MM.1S (cell line): ENCODE measurements around the gene PCDH1.

Source experiments
- DNase-seq: peaks from one replicate; pipeline ENCODE4 v3.0.0-alpha.2; 2015
- H2AFZ ChIP-seq: fragments of 300-600 bp; sonication (generic); 2 replicates; pipeline ENCODE4 v1.6.0; 2016; ENCODE audit warnings: antibody characterized with exemption, low read length
- H3F3A ChIP-seq: fragments of 300-600 bp; sonication (generic); 2 replicates; pipeline ENCODE4 v1.6.1; 2016; ENCODE audit warnings: mild to moderate bottlenecking, antibody characterized with exemption, low read length, moderate library complexity, mixed read lengths; ENCODE audit not compliant: insufficient read depth
- H3K27ac ChIP-seq: fragments of 300-600 bp; sonication (generic); 2 replicates; pipeline ENCODE4 v1.5.1; 2016; ENCODE audit warnings: mild to moderate bottlenecking, low read length
- H3K27me3 ChIP-seq: fragments of 300-600 bp; sonication (generic); replicated peaks from 2 replicates; pipeline ENCODE4 v1.6.0; 2016; ENCODE audit warnings: low read length; ENCODE audit not compliant: insufficient read depth
- H3K36me3 ChIP-seq: fragments of 300-600 bp; sonication (generic); replicated peaks from 2 replicates; pipeline ENCODE4 v1.6.1; 2016; ENCODE audit warnings: mild to moderate bottlenecking, low read length, mixed read lengths; ENCODE audit not compliant: insufficient read depth
- H3K4me1 ChIP-seq: fragments of 300-600 bp; sonication (generic); 2 replicates; pipeline ENCODE4 v1.6.1; 2016; ENCODE audit warnings: low read length, mixed read lengths
- H3K4me2 ChIP-seq: fragments of 300-600 bp; sonication (generic); 2 replicates; pipeline ENCODE4 v1.6.0; 2016; ENCODE audit warnings: low read depth, low read length
- H3K4me3 ChIP-seq: fragments of 300-600 bp; sonication (generic); 2 replicates; pipeline ENCODE4 v1.5.1; 2016; ENCODE audit warnings: low read length, mixed read lengths
- H3K79me2 ChIP-seq: fragments of 300-600 bp; sonication (generic); 2 replicates; pipeline ENCODE4 v1.6.1; 2016; ENCODE audit warnings: mixed run types, low read length, mixed read lengths
- H3K9ac ChIP-seq: fragments of 300-600 bp; sonication (generic); 2 replicates; pipeline ENCODE4 v1.6.1; 2016; ENCODE audit warnings: low read length, mixed read lengths
- H3K9me2 ChIP-seq: fragments of 300-600 bp; sonication (generic); replicated peaks from 2 replicates; pipeline ENCODE4 v1.6.1; 2016; ENCODE audit warnings: mild to moderate bottlenecking, low read length, mixed read lengths; ENCODE audit not compliant: insufficient read depth
- H3K9me3 ChIP-seq: fragments of 300-600 bp; sonication (generic); replicated peaks from 2 replicates; pipeline ENCODE4 v1.6.1; 2016; ENCODE audit warnings: mild to moderate bottlenecking, low read length, mixed read lengths; ENCODE audit not compliant: insufficient read depth
- H4K20me1 ChIP-seq: fragments of 300-600 bp; sonication (generic); 2 replicates; pipeline ENCODE4 v1.6.1; 2016; ENCODE audit warnings: mild to moderate bottlenecking, low read length, moderate library complexity, mixed read lengths; ENCODE audit not compliant: insufficient read depth
- EZH2 ChIP-seq: fragments of 300-600 bp; sonication (generic); optimal IDR thresholded peaks from 2 replicates; pipeline ENCODE3; 2017; ENCODE audit warnings: low read depth, mild to moderate bottlenecking, antibody characterized with exemption, low read length, mixed read lengths
- EZH2phosphoT487 ChIP-seq: fragments of 300-600 bp; sonication (generic); IDR thresholded peaks from 2 replicates; pipeline ENCODE4 v1.6.1; 2018; ENCODE audit warnings: antibody characterized with exemption, low read length
- TF ChIP-seq, protein P1 (sequence below): fragments of 300-600 bp; sonication (generic); IDR thresholded peaks from 2 replicates; pipeline ENCODE4 v1.5.1; 2016; ENCODE audit warnings: antibody characterized with exemption, low read length, mixed read lengths

PCDH1 gene

DNA sequence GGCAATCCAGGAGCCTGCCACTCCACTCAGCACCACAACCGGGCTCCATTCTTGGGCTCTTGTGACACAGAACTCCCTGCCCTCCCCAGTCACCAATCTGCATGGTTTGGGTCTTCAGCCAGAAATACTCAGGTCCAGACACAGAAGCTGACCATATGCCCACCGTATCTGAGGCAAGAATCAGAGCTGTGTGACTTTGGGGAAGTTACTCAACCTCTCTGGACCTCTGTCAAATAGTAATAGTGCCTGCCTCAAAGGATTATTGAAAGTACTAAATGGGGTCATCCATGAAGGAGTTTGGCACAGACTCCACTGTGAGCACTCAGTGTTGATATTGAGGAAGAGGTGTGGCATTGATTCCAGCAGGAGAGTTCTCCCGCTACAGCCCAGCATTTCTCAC, 67.5 kb downstream of the PCDH1 start:
- Histone ChIP-seq H3K79me2 (no peaks in the 10 kb centered on the region), H3F3A (no peaks in the 10 kb centered on the region), H3K27me3 (no peaks in the 10 kb centered on the region), H3K9me3 (no peaks in the 10 kb centered on the region), H3K9ac (no peak overlapping the region), H3K27ac (no peak overlapping the region), H3K36me3 (no peaks in the 10 kb centered on the region), H3K4me2 (no peak overlapping the region), H3K4me1 (no peaks in the 10 kb centered on the region), H2AFZ (no peak overlapping the region), H3K4me3 (no peak overlapping the region), H3K9me2 (no peaks in the 10 kb centered on the region), H4K20me1 (no peaks in the 10 kb centered on the region)
- no peak for DNase-seq
- TF ChIP-seq EZH2: no peak

DNA sequence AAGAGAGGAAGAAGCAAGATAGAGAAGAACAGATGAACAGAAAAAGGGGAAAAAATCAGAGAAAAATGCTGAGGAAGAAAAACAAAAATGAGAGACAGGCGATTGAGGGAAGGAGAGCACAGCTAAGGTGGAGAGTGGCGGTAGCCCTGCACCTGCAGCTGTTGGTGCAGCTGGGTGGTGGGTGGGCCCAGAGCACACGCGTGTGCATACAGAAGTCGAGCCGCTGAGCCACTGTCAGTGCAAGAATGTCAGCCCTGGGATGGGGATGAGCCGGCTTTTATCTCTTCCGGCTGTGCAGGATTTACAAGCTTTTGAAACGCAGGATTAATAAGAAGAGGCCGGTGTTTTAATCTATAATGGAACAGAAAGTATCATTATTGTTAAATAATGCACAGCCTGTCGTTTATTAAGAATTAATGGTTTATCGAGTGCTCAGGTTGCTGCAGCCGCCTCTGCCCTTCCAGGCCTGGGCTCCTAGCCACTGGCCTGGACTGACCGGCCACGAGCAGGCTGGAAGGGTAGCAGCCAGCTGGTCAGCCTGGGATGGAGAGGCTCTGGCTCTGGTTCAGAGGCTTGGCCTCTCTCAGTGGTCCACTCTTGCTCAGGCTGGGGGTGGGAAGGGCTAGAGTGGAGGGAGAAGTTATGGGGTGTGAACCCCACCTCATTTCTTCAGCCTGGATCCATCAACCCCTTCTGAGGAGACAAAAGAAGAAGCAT, 68.7 kb downstream of the PCDH1 start:
- no peak for DNase-seq
- H3K9me2 ChIP-seq: no peaks in the 10 kb centered on the region
- no peaks in the 10 kb centered on the region for H3K36me3 ChIP-seq
- TF ChIP-seq, protein P1, sequence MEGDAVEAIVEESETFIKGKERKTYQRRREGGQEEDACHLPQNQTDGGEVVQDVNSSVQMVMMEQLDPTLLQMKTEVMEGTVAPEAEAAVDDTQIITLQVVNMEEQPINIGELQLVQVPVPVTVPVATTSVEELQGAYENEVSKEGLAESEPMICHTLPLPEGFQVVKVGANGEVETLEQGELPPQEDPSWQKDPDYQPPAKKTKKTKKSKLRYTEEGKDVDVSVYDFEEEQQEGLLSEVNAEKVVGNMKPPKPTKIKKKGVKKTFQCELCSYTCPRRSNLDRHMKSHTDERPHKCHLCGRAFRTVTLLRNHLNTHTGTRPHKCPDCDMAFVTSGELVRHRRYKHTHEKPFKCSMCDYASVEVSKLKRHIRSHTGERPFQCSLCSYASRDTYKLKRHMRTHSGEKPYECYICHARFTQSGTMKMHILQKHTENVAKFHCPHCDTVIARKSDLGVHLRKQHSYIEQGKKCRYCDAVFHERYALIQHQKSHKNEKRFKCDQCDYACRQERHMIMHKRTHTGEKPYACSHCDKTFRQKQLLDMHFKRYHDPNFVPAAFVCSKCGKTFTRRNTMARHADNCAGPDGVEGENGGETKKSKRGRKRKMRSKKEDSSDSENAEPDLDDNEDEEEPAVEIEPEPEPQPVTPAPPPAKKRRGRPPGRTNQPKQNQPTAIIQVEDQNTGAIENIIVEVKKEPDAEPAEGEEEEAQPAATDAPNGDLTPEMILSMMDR: no peak
- no peak for TF ChIP-seq EZH2
- no peak for TF ChIP-seq EZH2phosphoT487
- no peak overlapping the region for H3K4me2 ChIP-seq
- H2AFZ ChIP-seq: no peak overlapping the region
- no peak overlapping the region for H3K9ac ChIP-seq
- no peaks in the 10 kb centered on the region for H4K20me1 ChIP-seq
- H3K9me3 ChIP-seq: no peaks in the 10 kb centered on the region
- no peak overlapping the region for H3K27ac ChIP-seq
- H3K27me3 ChIP-seq: no peaks in the 10 kb centered on the region
- no peaks in the 10 kb centered on the region for H3F3A ChIP-seq
- H3K79me2 ChIP-seq: no peaks in the 10 kb centered on the region
- H3K4me3 ChIP-seq: no peak overlapping the region
- no peaks in the 10 kb centered on the region for H3K4me1 ChIP-seq

DNA sequence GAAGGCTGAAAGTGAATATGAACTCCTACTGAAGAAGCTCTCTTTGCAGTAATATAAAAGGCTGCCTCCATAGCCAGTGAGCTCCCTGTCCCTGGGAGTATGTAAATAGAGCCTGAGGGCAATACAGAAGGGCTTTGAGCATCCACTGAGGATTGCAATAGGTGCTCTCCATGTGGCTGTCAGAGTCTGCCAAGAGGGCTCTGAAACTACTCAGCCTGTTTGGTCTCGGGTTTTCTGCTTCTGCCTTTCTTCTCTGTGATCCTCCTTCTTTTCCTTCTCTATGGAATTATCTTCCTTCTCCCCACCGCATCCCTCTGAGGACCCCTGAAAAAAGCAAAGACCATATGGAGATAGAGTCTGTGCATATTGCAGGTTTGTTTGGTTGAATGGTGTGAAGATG, 69.4 kb downstream of the PCDH1 start:
- H4K20me1 ChIP-seq: no peaks in the 10 kb centered on the region
- no peak for DNase-seq
- H3K4me1 ChIP-seq: no peaks in the 10 kb centered on the region
- no peaks in the 10 kb centered on the region for H3K9me2 ChIP-seq
- no peak overlapping the region for H2AFZ ChIP-seq
- TF ChIP-seq EZH2: no peak
- no peaks in the 10 kb centered on the region for H3F3A ChIP-seq
- no peak overlapping the region for H3K9ac ChIP-seq
- H3K27me3 ChIP-seq: no peaks in the 10 kb centered on the region
- no peak overlapping the region for H3K27ac ChIP-seq
- H3K9me3 ChIP-seq: no peaks in the 10 kb centered on the region
- no peaks in the 10 kb centered on the region for H3K79me2 ChIP-seq
- H3K4me2 ChIP-seq: no peak overlapping the region
- H3K4me3 ChIP-seq: no peak overlapping the region
- no peaks in the 10 kb centered on the region for H3K36me3 ChIP-seq

DNA sequence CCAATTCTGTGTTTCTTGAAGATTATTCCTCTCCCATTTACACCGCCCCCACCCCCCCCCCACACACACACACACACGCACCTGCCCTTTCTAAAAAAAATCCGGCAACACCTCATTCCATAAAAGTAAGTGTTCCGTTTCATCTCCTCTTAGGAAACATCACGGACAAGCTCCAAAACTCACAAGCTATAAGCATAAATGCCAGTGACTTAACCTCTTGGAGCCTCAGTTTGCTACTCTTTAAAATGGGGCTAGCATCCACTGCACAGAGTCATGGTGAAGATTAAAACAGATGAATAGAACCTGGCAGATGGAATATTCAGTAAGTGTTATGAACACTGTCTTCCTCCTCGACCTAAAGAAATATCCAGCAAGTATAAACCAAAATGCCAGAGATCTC, 70.5 kb downstream of the PCDH1 start:
- Histone ChIP-seq H3K36me3 (no peaks in the 10 kb centered on the region), H3K27ac (no peak overlapping the region), H3K9ac (no peak overlapping the region), H3K9me3 (no peaks in the 10 kb centered on the region), H3K27me3 (no peaks in the 10 kb centered on the region), H3K9me2 (no peaks in the 10 kb centered on the region), H3K4me3 (no peak overlapping the region), H3K4me1 (no peaks in the 10 kb centered on the region), H3K79me2 (no peaks in the 10 kb centered on the region), H3K4me2 (no peak overlapping the region), H3F3A (no peaks in the 10 kb centered on the region), H4K20me1 (no peaks in the 10 kb centered on the region), H2AFZ (no peak overlapping the region)
- no peak for DNase-seq
- TF ChIP-seq, protein P1: no peak
- TF ChIP-seq EZH2: no peak
- TF ChIP-seq EZH2phosphoT487: no peak
